ENCODE data around the gene PFDN2. TPM values are rescaled to one million over a fixed set of nuclear protein-coding genes. Genes with fewer than 3 reads are reported as not detected.
A peak's percentile ranks its signal among the peaks of the same experiment; 100 is the strongest.

Gene PFDN2
- total and polyA plus RNA-seq, 2 of the 8 experiments (the other 6 are each of a cell fraction or from before 2014, with no cell fraction given), result 66.2 to 71.2 TPM

DNA sequence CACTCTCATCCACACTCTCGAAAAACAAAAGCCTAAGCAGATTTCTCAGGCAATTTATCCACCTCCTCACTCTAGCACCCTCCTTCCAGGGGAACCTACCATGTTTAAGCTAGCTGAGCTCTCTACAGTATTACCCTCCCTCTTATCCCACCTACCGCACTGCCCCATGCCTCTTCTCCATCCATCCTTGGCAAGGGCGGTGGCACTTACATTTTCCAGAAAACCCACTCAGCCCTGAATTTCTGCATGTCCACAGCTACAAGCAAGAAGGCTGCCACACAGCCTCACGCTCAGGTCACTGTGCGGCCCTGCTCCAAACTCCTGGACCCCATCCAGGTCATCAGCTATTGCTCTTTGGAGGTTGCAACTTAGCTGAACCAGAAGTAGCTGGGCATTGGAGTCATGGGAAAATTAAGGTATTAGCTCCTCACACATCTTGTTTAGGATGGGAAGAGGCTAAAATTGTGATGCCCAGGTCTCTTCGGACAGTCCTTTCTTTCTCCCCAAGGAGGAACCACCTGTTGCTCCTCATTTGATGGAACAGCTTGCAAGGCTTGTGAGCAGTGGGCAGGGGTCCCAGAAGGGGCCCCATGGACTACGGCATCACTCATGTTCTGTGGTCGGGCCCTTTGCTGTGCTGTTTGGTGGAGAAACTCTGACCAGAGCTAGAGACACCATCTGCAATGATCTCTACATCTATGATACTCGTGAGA, 18.6 kb downstream of the PFDN2 start:
- peaks cover 3% of the 10 kb centered on the region; the same call in 1 of the 2 replicates for H3K79me1 ChIP-seq (ENCODE audit: low read depth, low read length)
- H3K56ac ChIP-seq (replicated peaks; ENCODE audit: insufficient read length, low read depth, low read length), result no peak overlapping the region
- peaks cover 0 to 6% (median 0%) of the 10 kb centered on the region in 4 experiments; a peak in 2 of 7 replicates for H3K4me1 ChIP-seq (replicated peaks in 1 of 4; ENCODE audit: control insufficient read depth in 3 of 4, insufficient read depth in 4 of 4, low read length in 3 of 4)
- ChIA-PET POLR2A (ENCODE audit: partially characterized antibody) (interaction anchor here (0.9 to 5.3 kb wide), 8 partner anchors 19 to 79 kb away, joined by 3 to 32 read pairs (median 5); partner anchors contain the start of genes DEDD, F11R, NIT1 and PFDN2), CTCF (ENCODE audit: partially characterized antibody) (interaction anchor here (0.7 to 10.0 kb wide), 21 partner anchors 9 to 375 kb away, joined by 3 to 282 read pairs (median 4); partner anchors contain the start of genes ARHGAP30, F11R, ITLN2 and NECTIN4)
- no peak overlapping the region for H3K18ac ChIP-seq (ENCODE audit: extremely low read depth, low read length)
- no peak overlapping the region for H4K91ac ChIP-seq (replicated peaks; ENCODE audit: insufficient read length, low read length)
- H3K23ac ChIP-seq (ENCODE audit: insufficient read length), result no peak overlapping the region
- H3K4ac ChIP-seq (replicated peaks; ENCODE audit: insufficient read length, low read depth, low read length), result no peak overlapping the region
- no peak overlapping the region for H2BK15ac ChIP-seq (ENCODE audit: low read length)
- H3K27ac ChIP-seq (ENCODE audit: low read depth, low read length), result no peak overlapping the region
- no peak overlapping the region for H4K5ac ChIP-seq (ENCODE audit: insufficient read length, low read depth, low read length)
- H3K23me2 ChIP-seq (ENCODE audit: low read depth, low read length), result peaks cover 13% of the 10 kb centered on the region
- H3K14ac ChIP-seq (ENCODE audit: insufficient read length), result no peak overlapping the region
- no peaks in the 10 kb centered on the region for H3K27me3 ChIP-seq (replicated peaks in 1 of 4; ENCODE audit: control insufficient read depth in 3 of 4, extremely low read depth in 1 of 4, insufficient read depth in 3 of 4, low read length in 3 of 4)
- no peaks in the 10 kb centered on the region for H4K20me1 ChIP-seq (replicated peaks in 1 of 2; ENCODE audit: control insufficient read depth in 1 of 2, insufficient read depth in 2 of 2, low read length in 2 of 2)
- H2AK5ac ChIP-seq (ENCODE audit: low read depth, low read length), result no peak overlapping the region
- H3K79me2 ChIP-seq (ENCODE audit: control insufficient read depth in 1 of 2, insufficient read depth in 2 of 2, low read length in 2 of 2), result peaks cover 0 to 5% of the 10 kb centered on the region in 2 experiments; a peak in 1 of 4 replicates
- DNase-seq (ENCODE audit: low read depth in 1 of 2, low spot score in 2 of 2), result no peak
- FAIRE-seq, result no peak
- no peak overlapping the region for H2BK5ac ChIP-seq (ENCODE audit: low read depth, low read length)
- no peak overlapping the region for H2BK20ac ChIP-seq (ENCODE audit: low read length)
- no peak overlapping the region for H2AFZ ChIP-seq (ENCODE audit: low read length)
- no peaks in the 10 kb centered on the region for H3K9me3 ChIP-seq (ENCODE audit: insufficient read depth in 2 of 2, low read depth in 1 of 2, low read length in 1 of 2)
- H3K36me3 ChIP-seq (ENCODE audit: control insufficient read depth in 2 of 4, insufficient read depth in 4 of 4, low read length in 3 of 4), result peaks cover 0 to 14% (median 6%) of the 10 kb centered on the region in 4 experiments; a peak in 5 of 8 replicates
- peak overlapping the region in 1 of 4 experiments; percentile 50; a peak in 1 of 7 replicates for H3K9ac ChIP-seq (replicated peaks in 1 of 4; ENCODE audit: extremely low read depth in 1 of 4, low read depth in 3 of 4, low read length in 3 of 4)
- WGBS, 2 experiments (ENCODE audit: extremely low coverage in 1 of 2, insufficient coverage in 1 of 2, insufficient read length in 1 of 2, insufficient replicate concordance in 2 of 2, low coverage in 1 of 2, low lambda C conversion rate in 2 of 2, missing lambda C conversion rate in 1 of 2), result 85% methylated on average over 9 of the region's 9 CpGs; no CpG with 5 or more reads in 1 of the 2 experiments
- H3K4me2 ChIP-seq (ENCODE audit: insufficient read depth in 1 of 2, low read depth in 2 of 2, low read length in 2 of 2), result peak overlapping the region; percentile 48 to 99
- TF ChIP-seq ASH2L (IDR thresholded peaks at IDR 0.05; ENCODE audit: low read length) (peak; percentile 2), JUN (IDR thresholded peaks at IDR 0.05; ENCODE audit: low read depth, low read length) (no peak)
- TF ChIP-seq, protein P1, sequence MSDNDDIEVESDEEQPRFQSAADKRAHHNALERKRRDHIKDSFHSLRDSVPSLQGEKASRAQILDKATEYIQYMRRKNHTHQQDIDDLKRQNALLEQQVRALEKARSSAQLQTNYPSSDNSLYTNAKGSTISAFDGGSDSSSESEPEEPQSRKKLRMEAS (IDR thresholded peaks at IDR 0.05), result no peak
- H2BK12ac ChIP-seq (ENCODE audit: low read depth, low read length), result no peak overlapping the region
- no peak overlapping the region for H4K8ac ChIP-seq (ENCODE audit: extremely low read depth, insufficient read depth, low read length)
- no peak overlapping the region for H2BK120ac ChIP-seq (replicated peaks; ENCODE audit: low read depth, low read length)
- H3K4me3 ChIP-seq (ENCODE audit: extremely low read depth in 1 of 4, insufficient read depth in 2 of 4, low read depth in 3 of 4, low read length in 4 of 4), result peak overlapping the region; percentile 63 to 89 (median 71); a peak in 6 of 8 replicates

All from H1 (cell line).